ENCODE results near the gene MRPL38.
"Not testable (repeated sequence)": the region's sequence is repeated elsewhere in the genome, so short reads cannot be mapped to it uniquely, and the experiment has no call there.

The MRPL38 gene

DNA sequence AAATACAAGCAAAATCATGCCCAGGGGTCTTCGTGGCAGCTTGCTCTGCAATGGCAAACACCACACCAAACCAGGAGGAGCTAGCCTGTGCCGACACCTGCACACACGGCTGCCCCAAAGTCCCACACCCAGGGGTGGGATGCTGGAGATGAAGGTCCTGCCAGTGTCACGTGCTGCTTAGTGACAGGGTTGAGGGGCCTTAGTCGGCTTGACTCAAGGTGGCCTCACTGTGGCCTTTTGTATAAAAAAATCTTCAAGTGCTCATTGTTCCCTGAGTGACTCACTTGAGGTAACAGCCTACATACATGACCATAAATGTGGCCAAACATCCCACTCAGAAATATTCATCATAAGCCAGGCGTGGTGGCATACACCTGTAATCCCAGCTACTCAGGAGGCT, 15.2 kb downstream of the MRPL38 start:
- peaks cover 18% of the 10 kb centered on the region for H3K36me3 ChIP-seq (ENCODE audit: control insufficient read depth, insufficient read depth, low read length)
- no peaks in the 10 kb centered on the region for H3K9me3 ChIP-seq (ENCODE audit: control insufficient read depth, insufficient read depth, low read length)
- H3K27me3 ChIP-seq (ENCODE audit: control insufficient read depth, insufficient read depth, low read length): no peaks in the 10 kb centered on the region
- no peak overlapping the region for H3K27ac ChIP-seq (ENCODE audit: low read length)
- no CpG with 5 or more reads among the region's 6 CpGs for WGBS (ENCODE audit: insufficient coverage, insufficient read length)
- no peak overlapping the region for H3K4me3 ChIP-seq (ENCODE audit: low read length)
- no peak for DNase-seq (ENCODE audit: low read depth, low spot score)
- peaks cover 4% of the 10 kb centered on the region for H3K4me1 ChIP-seq (ENCODE audit: control insufficient read depth, insufficient read depth, low read length)

DNA sequence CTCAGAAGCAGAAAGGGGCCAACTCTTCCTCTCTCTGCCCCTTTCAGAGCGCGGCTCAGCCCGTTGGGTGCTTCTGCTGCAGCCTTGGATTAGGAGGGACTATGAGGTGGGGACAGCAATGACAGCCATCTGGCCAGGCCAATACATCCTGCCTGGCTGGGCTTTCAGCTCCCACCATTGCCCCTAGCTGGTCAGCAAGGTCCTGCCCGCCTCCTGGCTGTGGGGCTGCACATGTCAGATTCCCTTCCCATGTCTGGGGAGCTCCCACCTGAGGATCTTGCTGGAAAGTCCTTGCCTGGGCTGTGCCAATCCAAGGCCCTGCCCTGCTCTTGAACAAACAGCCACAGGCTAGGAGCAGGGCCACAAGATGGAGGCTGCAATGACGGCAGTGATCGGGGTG, 16.2 kb downstream of the MRPL38 start:
- no peaks in the 10 kb centered on the region for H3K9me3 ChIP-seq (ENCODE audit: control insufficient read depth, insufficient read depth, low read length)
- peaks cover 18% of the 10 kb centered on the region for H3K36me3 ChIP-seq (ENCODE audit: control insufficient read depth, insufficient read depth, low read length)
- no peaks in the 10 kb centered on the region for H3K4me1 ChIP-seq (ENCODE audit: control insufficient read depth, insufficient read depth, low read length)
- no peak overlapping the region for H3K4me3 ChIP-seq (ENCODE audit: low read length)
- no peaks in the 10 kb centered on the region for H3K27me3 ChIP-seq (ENCODE audit: control insufficient read depth, insufficient read depth, low read length)
- no peak for DNase-seq (ENCODE audit: low read depth, low spot score)
- no peak overlapping the region for H3K27ac ChIP-seq (ENCODE audit: low read length)
- WGBS (ENCODE audit: insufficient coverage, insufficient read length): no CpG with 5 or more reads among the region's 6 CpGs

DNA sequence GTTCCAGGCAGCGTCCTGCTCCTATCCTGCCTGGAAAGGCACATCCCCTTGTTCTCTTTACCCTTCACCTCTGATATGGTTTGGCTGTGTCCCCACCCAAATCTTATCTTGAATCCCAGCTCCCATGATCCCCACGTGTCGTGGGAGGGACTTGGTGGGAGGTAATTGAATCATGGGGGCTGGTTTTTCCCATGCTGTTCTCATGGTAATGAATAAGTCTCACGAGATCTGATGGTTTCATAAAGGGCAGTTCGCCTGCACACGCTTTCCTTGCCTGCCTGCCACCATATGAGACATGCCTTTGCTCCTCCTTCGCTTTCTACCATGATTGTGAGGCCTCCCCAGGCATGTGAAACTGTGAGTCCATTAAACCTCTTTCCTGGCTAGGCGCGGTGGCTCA, 18.8 kb downstream of the MRPL38 start:
- H3K4me3 ChIP-seq (ENCODE audit: low read length); DNase-seq (ENCODE audit: low read depth, low spot score); H3K27ac ChIP-seq (ENCODE audit: low read length); H3K27me3 ChIP-seq (ENCODE audit: control insufficient read depth, insufficient read depth, low read length); H3K9me3 ChIP-seq (ENCODE audit: control insufficient read depth, insufficient read depth, low read length); H3K36me3 ChIP-seq (ENCODE audit: control insufficient read depth, insufficient read depth, low read length); H3K4me1 ChIP-seq (ENCODE audit: control insufficient read depth, insufficient read depth, low read length): not testable (repeated sequence)
- no CpG with 5 or more reads among the region's 9 CpGs for WGBS (ENCODE audit: insufficient coverage, insufficient read length)

DNA sequence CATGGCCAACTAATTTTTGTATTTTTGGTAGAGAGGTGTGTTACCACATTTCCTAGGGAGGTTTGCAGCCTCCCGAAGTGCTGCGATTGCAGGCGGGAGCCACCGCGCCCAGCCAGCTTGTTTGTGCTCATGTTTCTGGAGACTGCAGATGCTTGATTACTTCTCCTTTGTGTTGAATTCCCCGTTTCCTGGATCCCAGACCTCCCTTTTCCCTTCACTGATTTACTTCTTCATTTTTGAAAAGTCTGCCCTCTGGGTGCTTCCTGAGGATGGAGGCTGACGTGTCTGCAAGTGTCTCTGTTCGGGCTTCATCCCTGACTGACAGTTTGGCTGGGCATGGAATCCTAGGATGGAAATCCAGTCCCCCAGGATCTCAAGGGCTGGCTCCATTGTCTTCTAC, 19.3 kb downstream of the MRPL38 start:
- Histone ChIP-seq H3K4me1 (ENCODE audit: control insufficient read depth, insufficient read depth, low read length) (no peaks in the 10 kb centered on the region), H3K27me3 (ENCODE audit: control insufficient read depth, insufficient read depth, low read length) (no peaks in the 10 kb centered on the region), H3K9me3 (ENCODE audit: control insufficient read depth, insufficient read depth, low read length) (no peaks in the 10 kb centered on the region), H3K27ac (ENCODE audit: low read length) (no peak overlapping the region), H3K4me3 (ENCODE audit: low read length) (no peak overlapping the region), H3K36me3 (ENCODE audit: control insufficient read depth, insufficient read depth, low read length) (peaks cover 5% of the 10 kb centered on the region)
- DNase-seq (ENCODE audit: low read depth, low spot score): no peak
- no CpG with 5 or more reads among the region's 8 CpGs for WGBS (ENCODE audit: insufficient coverage, insufficient read length)

DNA sequence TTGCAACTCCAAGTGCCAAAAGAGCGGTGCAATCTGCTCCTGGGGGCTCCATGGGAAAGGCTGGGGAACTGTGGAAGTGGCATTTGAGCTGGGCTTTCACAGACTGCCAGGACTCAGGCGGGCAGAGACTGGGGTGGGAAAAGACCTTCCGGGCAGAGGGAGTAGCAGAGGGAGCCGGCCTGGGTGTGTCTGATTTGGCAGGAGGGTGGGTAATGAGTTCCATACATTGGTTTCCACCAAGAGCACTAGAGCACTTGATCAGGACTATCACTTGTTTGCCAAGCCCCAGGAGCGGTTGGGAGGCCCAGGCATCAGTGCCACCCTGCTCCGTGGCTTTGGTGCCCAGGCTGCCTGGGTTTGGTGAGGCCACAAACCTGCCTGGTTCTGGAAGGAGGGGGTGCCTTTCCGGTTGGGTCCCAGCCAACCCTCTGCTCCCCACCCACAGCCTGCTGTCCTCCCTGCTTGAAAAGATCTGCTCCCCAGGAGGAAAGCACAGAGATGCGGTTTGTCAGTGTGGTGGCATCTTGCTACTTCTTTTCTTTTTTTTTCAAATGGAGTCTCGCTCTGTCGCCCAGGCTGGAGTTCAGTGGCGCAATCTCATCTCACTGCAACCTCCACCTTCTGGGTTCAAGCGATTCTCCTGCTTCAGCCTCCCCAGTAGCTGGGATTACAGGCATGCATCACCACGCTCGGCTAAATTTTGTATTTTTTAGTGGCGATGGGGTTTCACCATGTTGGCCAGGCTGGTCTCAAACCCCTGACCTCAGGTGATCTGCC, 22.8 kb downstream of the MRPL38 start:
- Histone ChIP-seq H3K9me3 (ENCODE audit: control insufficient read depth, insufficient read depth, low read length) (no peaks in the 10 kb centered on the region), H3K36me3 (ENCODE audit: control insufficient read depth, insufficient read depth, low read length) (no peaks in the 10 kb centered on the region), H3K4me3 (ENCODE audit: low read length) (no peak overlapping the region), H3K27me3 (ENCODE audit: control insufficient read depth, insufficient read depth, low read length) (peaks cover 2% of the 10 kb centered on the region; the same call in 1 of the 2 replicates), H3K4me1 (ENCODE audit: control insufficient read depth, insufficient read depth, low read length) (0 out of 2 replicates have a peak, but pooled peaks cover 1% of the 10 kb centered on the region), H3K27ac (ENCODE audit: low read length) (no peak overlapping the region)
- no CpG with 5 or more reads among the region's 15 CpGs for WGBS (ENCODE audit: insufficient coverage, insufficient read length)
- DNase-seq (ENCODE audit: low read depth, low spot score): no peak

DNA sequence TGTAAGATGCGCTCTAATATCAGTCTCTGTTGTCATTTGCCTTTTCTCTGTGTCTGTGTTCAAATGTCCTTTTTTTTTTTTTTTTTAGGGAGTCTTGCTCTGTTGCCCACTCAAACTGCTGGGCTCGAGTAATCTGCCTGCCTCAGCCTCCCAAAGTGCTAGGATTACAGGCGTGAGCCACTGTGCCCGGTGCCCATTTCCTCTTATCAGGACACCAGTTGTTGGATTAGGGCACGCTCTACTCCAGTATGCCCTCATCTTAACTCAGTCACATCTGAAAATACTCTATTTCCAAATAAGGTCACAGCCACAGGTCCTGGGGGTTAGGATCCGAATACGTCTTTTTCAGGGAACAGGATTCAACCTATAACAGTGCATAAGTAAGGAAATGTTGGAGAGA, 24.4 kb downstream of the MRPL38 start:
- WGBS (ENCODE audit: insufficient coverage, insufficient read length): no CpG with 5 or more reads among the region's 7 CpGs
- peaks cover 2% of the 10 kb centered on the region; the same call in 1 of the 2 replicates for H3K27me3 ChIP-seq (ENCODE audit: control insufficient read depth, insufficient read depth, low read length)
- no peak for DNase-seq (ENCODE audit: low read depth, low spot score)
- H3K36me3 ChIP-seq (ENCODE audit: control insufficient read depth, insufficient read depth, low read length): no peaks in the 10 kb centered on the region
- H3K4me1 ChIP-seq (ENCODE audit: control insufficient read depth, insufficient read depth, low read length): 0 out of 2 replicates have a peak, but pooled peaks cover 6% of the 10 kb centered on the region
- H3K4me3 ChIP-seq (ENCODE audit: low read length): no peak overlapping the region
- H3K27ac ChIP-seq (ENCODE audit: low read length): no peak overlapping the region
- no peaks in the 10 kb centered on the region for H3K9me3 ChIP-seq (ENCODE audit: control insufficient read depth, insufficient read depth, low read length)

DNA sequence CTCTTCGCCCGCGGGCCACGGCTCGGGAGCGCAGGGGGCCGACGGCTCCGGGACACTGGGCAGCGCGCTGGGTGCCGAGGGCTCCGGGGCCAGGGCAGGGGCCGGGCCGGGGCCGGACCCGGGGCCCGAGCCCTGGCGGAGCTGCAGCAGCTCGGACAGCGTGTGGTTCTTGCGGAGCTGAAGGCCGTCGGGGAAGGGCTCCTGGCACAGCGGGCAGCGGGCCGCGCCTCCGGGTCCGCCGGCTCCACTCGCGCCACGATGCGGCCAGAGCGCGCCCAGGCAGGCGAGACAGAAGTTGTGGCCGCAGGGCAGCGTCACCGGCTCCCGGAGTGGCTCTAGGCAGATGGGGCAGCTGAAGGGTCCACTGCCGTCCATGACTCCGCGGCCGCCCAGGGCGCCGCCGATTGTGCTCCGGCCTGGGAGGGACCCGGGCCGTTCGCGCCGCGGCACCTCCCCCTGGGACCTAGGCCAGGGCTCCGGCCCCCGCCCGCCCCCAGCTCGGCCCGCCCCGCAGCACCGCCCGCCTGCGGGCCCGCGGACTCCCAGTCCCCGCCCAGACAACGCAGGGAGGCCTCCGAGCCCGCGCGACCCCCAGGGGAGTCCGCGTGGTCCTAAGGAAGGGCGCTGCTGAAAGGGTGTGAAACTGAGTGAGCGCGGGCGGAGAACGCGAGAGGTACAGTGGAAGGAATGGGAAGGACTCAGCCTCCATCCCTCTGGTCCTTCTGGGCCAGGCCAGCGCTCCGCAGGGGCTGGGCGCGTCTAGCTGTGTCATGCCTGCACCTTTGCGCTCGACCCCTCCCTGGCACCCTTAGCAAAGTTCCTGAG, 26.3 kb downstream of the MRPL38 start, which contains the start of gene TRIM47:
Gene TRIM47, minus strand, starts transcription at position 408 of the 825 bp plus-strand sequence. Its CDS starts 33 bp downstream, at position 375.
- no CpG with 5 or more reads among the region's 87 CpGs for WGBS (ENCODE audit: insufficient coverage, insufficient read length)
- DNase-seq (ENCODE audit: low read depth, low spot score): no peak
- peak within 1 kb of the TSS; percentile 43; the same call in 1 of the 2 replicates for H3K4me3 ChIP-seq (ENCODE audit: low read length)
- no peaks in the 10 kb centered on the region for H3K9me3 ChIP-seq (ENCODE audit: control insufficient read depth, insufficient read depth, low read length)
- H3K36me3 ChIP-seq (ENCODE audit: control insufficient read depth, insufficient read depth, low read length): no peaks in the 10 kb centered on the region
- peaks cover 2% of the 10 kb centered on the region; the same call in 1 of the 2 replicates for H3K27me3 ChIP-seq (ENCODE audit: control insufficient read depth, insufficient read depth, low read length)
- no peak within 1 kb of the TSS for H3K27ac ChIP-seq (ENCODE audit: low read length)
- H3K4me1 ChIP-seq (ENCODE audit: control insufficient read depth, insufficient read depth, low read length): 0 out of 2 replicates have a peak, but pooled peaks cover 6% of the 10 kb centered on the region

DNA sequence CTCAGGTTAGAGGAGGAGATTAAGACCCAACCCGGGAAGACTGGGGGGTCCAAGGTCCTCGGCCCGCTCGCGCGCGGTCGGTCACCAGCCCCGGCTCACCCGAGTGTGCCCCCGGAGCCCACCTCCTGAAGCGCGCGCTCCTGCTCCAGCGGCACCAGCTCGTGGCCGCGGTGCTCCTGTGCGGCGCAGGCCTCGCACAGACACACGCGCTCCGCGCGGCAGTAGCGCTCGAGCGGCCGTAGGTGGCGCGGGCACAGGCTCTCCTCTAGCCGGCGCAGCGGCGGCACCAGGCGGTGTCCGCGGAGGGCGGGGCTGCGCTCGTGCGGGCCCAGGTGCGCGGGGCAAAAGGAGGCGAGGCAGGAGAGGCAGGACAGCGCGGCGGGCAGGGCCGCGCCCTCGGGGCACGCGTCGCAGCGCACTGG, 26.9 kb downstream of the MRPL38 start:
- Histone ChIP-seq H3K4me3 (ENCODE audit: low read length) (peak overlapping the region; percentile 43; the same call in 1 of the 2 replicates), H3K27ac (ENCODE audit: low read length) (no peak overlapping the region), H3K9me3 (ENCODE audit: control insufficient read depth, insufficient read depth, low read length) (no peaks in the 10 kb centered on the region), H3K27me3 (ENCODE audit: control insufficient read depth, insufficient read depth, low read length) (peaks cover 2% of the 10 kb centered on the region; the same call in 1 of the 2 replicates), H3K4me1 (ENCODE audit: control insufficient read depth, insufficient read depth, low read length) (0 out of 2 replicates have a peak, but pooled peaks cover 6% of the 10 kb centered on the region), H3K36me3 (ENCODE audit: control insufficient read depth, insufficient read depth, low read length) (no peaks in the 10 kb centered on the region)
- DNase-seq (ENCODE audit: low read depth, low spot score): no peak
- no CpG with 5 or more reads among the region's 56 CpGs for WGBS (ENCODE audit: insufficient coverage, insufficient read length)

DNA sequence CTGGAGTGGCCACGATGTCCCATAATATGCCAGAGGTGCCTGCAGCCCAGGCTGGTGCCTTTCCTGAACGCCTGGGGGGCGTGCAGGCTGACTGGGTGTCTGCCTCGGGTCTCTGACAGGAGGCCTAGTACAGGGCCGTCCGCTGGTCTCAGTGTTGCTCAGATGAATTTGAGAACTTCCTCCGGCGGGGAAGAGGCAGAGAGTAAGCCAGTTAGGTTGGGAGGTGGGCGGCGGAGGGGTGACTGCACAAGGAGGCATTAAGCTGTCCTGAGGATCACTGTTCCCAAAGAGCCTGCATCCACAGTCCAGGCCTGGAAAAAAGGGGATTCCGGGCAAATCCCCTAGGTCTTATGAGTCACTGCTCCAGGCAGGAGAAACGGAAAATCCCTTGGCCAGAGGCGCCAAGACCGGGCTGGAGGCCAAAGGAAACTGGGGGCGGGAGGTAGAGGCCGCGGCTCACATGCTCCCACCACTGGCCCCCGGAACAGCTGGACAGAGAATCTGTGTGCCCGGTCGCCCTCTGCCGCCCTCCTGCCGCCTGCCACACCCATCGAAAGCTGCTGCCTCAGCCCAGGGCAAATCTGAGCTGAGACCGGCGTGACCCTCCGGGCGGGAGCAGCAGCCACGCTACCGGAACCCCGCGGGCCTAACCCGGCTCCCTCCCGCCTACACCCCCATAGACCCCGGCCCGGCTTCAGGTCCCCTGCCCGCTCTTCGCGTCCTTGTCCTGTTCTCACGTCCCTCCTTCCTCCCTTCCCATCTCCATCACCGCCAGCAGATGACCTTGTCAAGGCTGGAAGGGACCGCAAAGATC, 27.5 kb downstream of the MRPL38 start:
- no peak for DNase-seq (ENCODE audit: low read depth, low spot score)
- no peak overlapping the region for H3K27ac ChIP-seq (ENCODE audit: low read length)

More for the DNA sequence above, 27.5 kb downstream of the MRPL38 start:
- H3K36me3 ChIP-seq (ENCODE audit: control insufficient read depth, insufficient read depth, low read length): no peaks in the 10 kb centered on the region
- peak overlapping the region; percentile 43; the same call in 1 of the 2 replicates for H3K4me3 ChIP-seq (ENCODE audit: low read length)
- no peaks in the 10 kb centered on the region for H3K9me3 ChIP-seq (ENCODE audit: control insufficient read depth, insufficient read depth, low read length)
- WGBS (ENCODE audit: insufficient coverage, insufficient read length): no CpG with 5 or more reads among the region's 41 CpGs
- peaks cover 7% of the 10 kb centered on the region; the same call in 1 of the 2 replicates for H3K4me1 ChIP-seq (ENCODE audit: control insufficient read depth, insufficient read depth, low read length)
- peaks cover 2% of the 10 kb centered on the region; the same call in 1 of the 2 replicates for H3K27me3 ChIP-seq (ENCODE audit: control insufficient read depth, insufficient read depth, low read length)
